GM19455 (cell line): Measurements from ENCODE around the gene SPACA4.

Source experiments
- ATAC-seq: cut with Tn5 transposase; IDR thresholded peaks from one replicate; pipeline ENCODE4 v1.9.1; 2021; ENCODE audit not compliant: unreplicated experiment

Gene SPACA4

GRCh38 chr19:48633148-48634035 is 26.9 kb downstream of the SPACA4 start:
- no peak for ATAC-seq

DNA sequence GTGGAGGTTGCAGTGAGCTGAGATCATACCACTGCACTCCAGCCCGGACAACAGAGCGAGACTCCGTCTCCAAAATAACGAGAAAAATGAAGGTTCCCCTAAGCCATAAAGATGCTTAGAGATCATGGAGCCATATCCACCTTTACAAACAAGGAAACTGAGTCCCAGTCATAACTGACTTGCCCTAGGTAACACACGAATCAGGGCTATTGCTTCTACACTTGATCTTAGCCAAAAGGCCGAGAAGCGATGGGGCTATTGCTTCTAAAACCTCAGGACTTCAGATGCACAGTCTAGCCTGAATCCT is 27.4 kb downstream of the SPACA4 start:
- ATAC-seq, result no peak

- ATAC-seq, result peak; percentile 29
Measured at GRCh38 chr19:48634424-48635262, 28.1 kb downstream of the SPACA4 start.

DNA sequence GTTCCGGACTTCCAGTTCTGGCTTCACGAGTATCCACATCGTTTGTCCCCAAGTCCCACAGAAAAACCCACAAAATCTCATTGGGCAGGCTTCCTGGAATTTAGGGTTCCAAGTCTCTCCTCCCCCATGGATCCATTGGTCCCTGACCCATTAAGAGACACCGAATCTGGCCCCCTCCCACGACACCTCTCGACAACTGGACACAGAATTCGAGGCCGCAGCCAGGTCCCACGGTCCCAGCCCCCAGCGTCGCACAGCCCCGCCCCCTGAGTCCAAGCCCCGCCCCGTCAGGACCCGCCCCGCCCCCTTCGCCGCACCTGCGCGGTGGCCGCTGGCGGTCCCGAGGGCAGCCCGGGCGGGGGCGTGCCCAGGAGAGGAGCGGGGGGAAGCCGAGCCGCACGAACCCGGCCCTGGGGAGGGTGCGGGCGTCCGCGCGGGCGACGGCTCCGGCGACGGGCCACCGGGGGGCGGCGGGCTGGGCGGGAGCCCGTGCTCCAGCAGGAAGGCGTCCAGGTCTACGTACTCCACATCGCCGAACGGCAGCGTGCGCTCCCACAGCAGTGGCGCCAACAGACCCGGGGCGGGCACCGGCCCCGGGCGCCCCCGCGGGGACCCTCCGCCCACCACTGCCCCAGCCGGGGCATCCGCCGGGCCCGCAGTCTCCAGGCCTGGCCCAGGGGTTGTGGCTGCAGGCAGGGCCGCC is 28.9 kb downstream of the SPACA4 start:
- no peak for ATAC-seq

DNA sequence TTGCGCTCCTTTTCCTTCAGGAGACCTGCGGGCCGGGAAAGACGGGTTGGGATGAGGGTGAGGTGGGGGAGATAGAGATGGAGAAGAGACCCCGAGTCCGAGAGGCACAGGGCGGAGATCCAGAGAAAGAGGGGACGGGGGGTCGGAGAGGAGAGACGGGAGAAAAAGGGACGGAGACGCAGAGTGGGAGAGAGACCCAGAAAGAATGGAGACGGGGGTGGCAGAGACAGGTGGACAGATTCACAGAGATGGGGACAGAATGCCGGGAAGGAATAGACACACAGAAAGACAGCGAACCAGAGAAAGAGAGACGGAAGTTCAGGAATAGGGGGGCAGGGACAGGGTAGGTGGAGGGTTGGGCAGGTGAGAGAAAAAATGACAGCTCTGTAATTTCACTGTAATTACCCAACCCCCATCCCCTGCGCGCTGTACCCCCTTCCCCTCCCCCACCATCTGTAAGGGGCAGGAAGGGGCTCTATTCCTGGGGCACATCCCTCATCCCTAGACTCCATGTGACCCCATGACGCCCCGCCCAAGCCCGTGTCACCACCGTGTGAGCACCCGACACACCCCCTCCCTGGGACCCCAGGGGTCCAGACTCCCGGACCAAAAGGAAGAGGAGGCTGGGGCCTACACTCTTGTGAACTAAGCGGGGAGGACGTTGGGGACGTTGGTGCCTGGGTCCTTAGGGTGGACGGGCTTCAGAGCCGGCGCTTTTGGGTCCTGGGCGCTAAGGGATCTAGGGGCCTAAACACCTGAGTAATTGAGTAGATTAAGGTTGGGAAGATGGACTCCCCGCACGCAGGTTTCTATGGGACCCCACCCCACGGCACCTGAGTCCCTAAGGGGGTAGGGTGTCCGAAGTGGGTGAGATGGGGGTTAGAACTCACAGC is 29.7 kb downstream of the SPACA4 start:
- no peak for ATAC-seq

- ATAC-seq, result no peak
Measured at GRCh38 chr19:48636859-48637448, 30.4 kb downstream of the SPACA4 start, which contains the start of gene DBP. TSS of gene DBP (minus strand) at chr19:48637379. CDS start at chr19:48636994, 385 bp downstream.

DNA sequence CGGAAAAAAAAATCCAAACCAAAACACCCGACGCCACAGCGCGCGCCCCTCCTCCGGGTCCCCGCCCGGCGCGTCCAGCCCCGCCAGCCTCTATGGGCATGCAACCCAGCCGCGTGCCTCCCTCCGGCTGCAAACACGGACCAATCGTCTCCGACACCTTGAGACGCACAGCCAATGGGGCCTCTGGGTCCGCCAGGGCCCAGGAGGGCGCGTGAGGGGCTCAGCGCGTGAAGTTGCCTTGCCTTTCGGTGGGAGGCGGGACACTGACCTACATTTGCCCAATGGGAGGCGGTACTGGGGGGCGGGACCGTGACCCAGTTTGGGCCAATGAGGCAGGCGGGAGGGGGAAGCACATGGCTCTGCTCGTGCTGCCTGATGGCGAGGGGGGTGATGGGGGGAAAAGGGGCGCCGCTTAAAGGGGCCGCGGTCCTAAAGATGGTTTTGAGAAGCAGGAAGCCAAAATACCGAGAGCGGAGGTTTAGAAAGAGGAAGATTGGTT is 31.0 kb downstream of the SPACA4 start:
- ATAC-seq, result peak; percentile 67

GRCh38 chr19:48637948-48638830 is 31.6 kb downstream of the SPACA4 start:
- peak; percentile 10 for ATAC-seq

- ATAC-seq, result no peak
Measured at GRCh38 chr19:48638831-48639381, 32.4 kb downstream of the SPACA4 start.

- no peak for ATAC-seq
Measured at GRCh38 chr19:48639483-48640375, 33.2 kb downstream of the SPACA4 start.

DNA sequence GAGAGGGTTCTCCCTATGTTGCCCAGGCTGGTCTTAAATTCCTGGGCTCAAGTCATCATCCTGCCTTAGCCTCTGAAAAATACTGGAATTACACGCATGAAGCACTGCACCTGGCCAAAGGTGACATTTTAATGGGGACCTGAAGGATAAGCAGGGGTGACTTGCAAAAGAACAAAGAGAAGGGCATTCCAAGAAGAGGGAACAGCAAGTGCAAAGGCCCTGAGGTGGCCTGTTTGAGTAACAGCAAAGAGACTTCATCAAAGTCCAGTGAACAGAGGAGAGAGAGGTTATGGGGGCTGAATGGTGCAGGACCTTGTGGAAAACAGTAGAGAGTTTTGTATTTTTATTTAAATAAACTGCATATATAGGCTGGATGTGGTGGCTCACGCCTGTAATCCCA is 35.3 kb downstream of the SPACA4 start:
- ATAC-seq, result no peak

DNA sequence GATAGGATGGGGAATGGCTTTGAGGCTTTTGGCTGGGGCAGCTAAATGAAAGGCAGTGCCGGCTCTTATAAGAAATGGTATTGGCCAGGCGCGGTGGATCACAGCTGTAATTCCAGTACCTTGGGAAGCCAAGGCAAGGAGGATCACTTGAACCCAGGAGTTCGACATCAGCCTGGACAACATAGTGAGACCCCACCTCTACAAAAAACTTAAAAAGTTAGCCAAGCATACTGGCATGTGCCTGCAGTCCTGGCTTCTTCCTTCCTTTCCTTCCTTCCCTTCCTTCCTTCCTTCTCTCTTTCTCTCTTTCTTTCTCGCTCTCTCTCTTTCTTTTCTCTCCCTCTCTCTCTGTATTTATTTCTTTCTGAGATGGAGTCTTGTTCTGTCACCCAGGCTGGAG is 36.3 kb downstream of the SPACA4 start:
- ATAC-seq, result no peak

- no peak for ATAC-seq
Measured at GRCh38 chr19:48644355-48644754, 37.8 kb downstream of the SPACA4 start.

DNA sequence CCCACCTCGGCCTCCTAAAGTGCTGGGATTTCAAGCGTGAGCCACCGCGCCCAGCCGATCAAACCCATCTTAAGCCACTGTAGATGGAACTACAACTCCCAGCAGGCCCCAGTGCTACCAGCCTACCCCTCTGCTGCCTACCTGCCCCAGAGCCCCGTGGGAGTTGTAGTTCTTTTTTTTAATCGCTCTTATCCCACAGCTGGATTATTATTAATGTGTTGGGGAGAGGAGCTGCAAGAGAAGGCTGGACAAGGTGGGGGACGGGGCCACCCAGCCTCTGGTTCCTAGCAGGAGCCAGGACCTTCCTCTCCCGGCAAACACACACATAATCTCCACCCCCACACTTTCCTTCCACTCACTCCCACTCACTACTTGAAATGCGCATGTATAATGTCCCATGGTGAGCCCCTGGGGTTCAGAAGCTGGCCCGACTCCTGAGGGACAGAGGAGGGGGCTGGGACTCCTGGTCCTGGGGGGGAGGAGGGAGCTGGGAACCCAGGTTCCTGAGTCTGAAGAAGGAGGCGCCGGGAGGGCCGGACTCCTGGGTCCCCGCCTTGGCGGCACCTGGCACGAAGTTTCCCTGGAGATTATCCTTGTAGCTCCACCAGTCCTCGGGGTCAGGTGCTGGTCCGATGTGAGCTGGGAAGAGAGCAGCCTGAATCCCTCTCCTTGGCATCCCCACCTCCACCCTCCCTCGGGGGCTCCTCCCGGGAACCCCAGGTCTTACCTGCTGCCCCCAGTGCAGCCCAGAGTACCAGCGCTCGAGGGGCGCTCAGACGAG is 38.5 kb downstream of the SPACA4 start:
- ATAC-seq, result no peak

DNA sequence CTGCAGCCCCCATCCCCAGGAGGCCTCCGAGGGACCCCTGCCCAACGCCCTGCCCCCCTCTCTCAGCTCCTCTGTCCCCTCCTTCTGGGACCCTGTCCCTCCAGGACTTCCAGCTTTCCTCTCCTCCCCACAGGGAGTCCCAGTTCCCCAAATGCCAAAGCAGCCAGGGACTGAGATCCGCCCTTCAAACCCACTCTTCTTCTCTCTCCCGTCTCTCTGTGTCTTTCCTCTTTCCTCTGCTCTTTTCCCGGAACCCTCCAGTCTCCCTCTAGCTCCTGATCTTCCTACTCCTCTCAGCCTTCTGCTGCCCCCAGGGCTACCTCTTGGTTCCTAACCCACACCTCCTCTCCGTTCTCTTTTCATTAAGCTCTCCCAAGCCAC is 39.1 kb downstream of the SPACA4 start:
- ATAC-seq, result no peak

DNA sequence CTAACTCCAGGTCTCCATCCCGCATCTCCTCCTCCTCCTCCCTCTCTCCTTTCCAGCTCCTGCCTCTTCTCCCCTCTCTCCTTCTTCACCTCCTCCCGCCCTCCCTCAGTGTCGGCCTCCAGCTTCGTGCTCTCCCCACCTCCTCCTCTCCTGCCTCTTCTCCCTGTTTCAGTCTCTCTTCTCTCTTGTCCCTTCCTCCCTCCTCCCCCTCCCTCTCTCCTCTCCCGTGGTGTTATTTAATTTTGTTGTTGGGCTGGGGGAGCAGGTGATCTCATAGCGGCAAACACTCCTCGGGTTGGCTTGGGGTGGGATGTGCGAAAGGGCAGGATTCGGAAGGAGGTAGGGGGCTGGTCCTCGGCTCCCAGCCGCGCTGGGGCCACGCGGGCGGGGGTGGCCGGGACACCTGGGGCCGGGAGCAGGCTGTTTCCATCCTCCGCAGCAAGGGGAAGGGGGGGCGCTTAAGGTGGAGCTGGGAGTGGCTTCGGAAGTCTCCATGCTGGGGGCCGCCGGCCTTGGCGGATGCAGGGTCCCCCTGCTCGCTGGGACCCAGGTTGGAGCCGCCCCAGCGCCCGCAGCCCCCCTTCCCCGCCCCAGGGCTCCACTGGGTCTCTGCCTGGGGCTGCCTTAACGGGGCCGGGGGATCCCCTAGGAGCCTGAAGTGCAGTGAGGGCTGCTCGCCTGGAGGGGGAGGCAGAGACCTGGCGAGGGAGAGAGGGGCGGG is 39.6 kb downstream of the SPACA4 start, which contains the start of gene CA11:
Gene CA11 (minus strand): TSS at position 187 of the 721 bp plus-strand sequence. CDS start 555 bp downstream, outside the sequence.
- peak; percentile 83 for ATAC-seq
